AG10803 (cell line): ENCODE measurements around the gene FAM204A.
A peak's percentile ranks its signal among the peaks of the same experiment; 100 is the strongest.

Source experiments
- DNase-seq: peaks from one replicate; pipeline ENCODE4 v3.0.0; 2010; ENCODE audit warnings: low read depth
- H3K4me3 ChIP-seq: 2 replicates; pipeline ENCODE4 v1.5.1; 2011; ENCODE audit warnings: mild to moderate bottlenecking, low read length, control low read depth
- CTCF ChIP-seq: conservative IDR thresholded peaks from 2 replicates; pipeline ENCODE4 v1.5.1; 2011; ENCODE audit warnings: mild to moderate bottlenecking, low read length, control low read depth, inconsistent platforms

The FAM204A gene

GRCh38 chr10:118333871-118334270 lies 8.3 kb downstream of the FAM204A start:
- no peak for DNase-seq
- TF ChIP-seq CTCF, result no peak
- H3K4me3 ChIP-seq, result no peak overlapping the region

GRCh38 chr10:118332948-118333710 lies 9.0 kb downstream of the FAM204A start:
- DNase-seq, result no peak

GRCh38 chr10:118332236-118332635 lies 9.9 kb downstream of the FAM204A start:
- H3K4me3 ChIP-seq, result no peak overlapping the region
- DNase-seq, result no peak
- TF ChIP-seq CTCF, result no peak

More at GRCh38 chr10:118332948-118333710, 9.0 kb downstream of the FAM204A start:
- TF ChIP-seq CTCF, result no peak
- H3K4me3 ChIP-seq, result no peak overlapping the region

- H3K4me3 ChIP-seq, result no peak overlapping the region
- no peak for TF ChIP-seq CTCF
- no peak for DNase-seq
Observed at GRCh38 chr10:118330295-118331076, 11.6 kb downstream of the FAM204A start.

GRCh38 chr10:118324140-118324539 lies 18.0 kb downstream of the FAM204A start:
- TF ChIP-seq CTCF, result no peak
- H3K4me3 ChIP-seq, result no peak overlapping the region
- DNase-seq, result no peak

GRCh38 chr10:118321724-118322575 lies 20.2 kb downstream of the FAM204A start:
- peak; percentile 17 for DNase-seq
- TF ChIP-seq CTCF, result 0 out of 2 replicates have a peak, but pooled peaks have one; percentile 4
- H3K4me3 ChIP-seq, result no peak overlapping the region
